Hepatocyte (in vitro differentiated cells): ENCODE results near the gene SLC37A1. TPM values are rescaled to one million over a fixed set of nuclear protein-coding genes. Genes with fewer than 3 reads are reported as not detected.

Experiments
- DNase-seq: peaks from one replicate; pipeline ENCODE4 v3.0.0-alpha.2; 2016; ENCODE audit warnings: low spot score
- H2AFZ ChIP-seq: fragments of 200-600 bp; sonication (generic); 2 replicates; pipeline ENCODE4 v1.6.0; 2016; ENCODE audit warnings: antibody characterized with exemption, mild to moderate bottlenecking
- H3K27ac ChIP-seq: fragments of 200-600 bp; sonication (generic); 2 replicates; pipeline ENCODE4 v1.5.1; 2016; ENCODE audit warnings: mild to moderate bottlenecking
- H3K27me3 ChIP-seq: fragments of 200-600 bp; sonication (generic); 2 replicates; pipeline ENCODE4 v1.6.1; 2016
- H3K36me3 ChIP-seq: fragments of 200-600 bp; sonication (generic); replicated peaks from 2 replicates; pipeline ENCODE4 v1.5.1; 2016; ENCODE audit warnings: low read depth; ENCODE audit not compliant: insufficient read depth
- H3K4me1 ChIP-seq: fragments of 200-600 bp; sonication (generic); 2 replicates; pipeline ENCODE4 v1.5.1; 2016; ENCODE audit warnings: mild to moderate bottlenecking, moderate library complexity; ENCODE audit not compliant: insufficient read depth
- H3K4me2 ChIP-seq: fragments of 200-600 bp; sonication (generic); 2 replicates; pipeline ENCODE4 v1.6.0; 2016
- H3K4me3 ChIP-seq: fragments of 200-600 bp; sonication (generic); 2 replicates; pipeline ENCODE4 v1.5.1; 2016; ENCODE audit warnings: mild to moderate bottlenecking
- H3K79me2 ChIP-seq: fragments of 200-600 bp; sonication (generic); 2 replicates; pipeline ENCODE4 v1.6.0; 2017; ENCODE audit warnings: mild to moderate bottlenecking
- H3K9me2 ChIP-seq: fragments of 200-600 bp; sonication (generic); replicated peaks from 2 replicates; pipeline ENCODE4 v1.6.0; 2017; ENCODE audit warnings: mild to moderate bottlenecking; ENCODE audit not compliant: insufficient read depth
- H3K9me3 ChIP-seq: fragments of 200-600 bp; sonication (generic); 2 replicates; pipeline ENCODE4 v1.5.1; 2016; ENCODE audit warnings: low read depth, mild to moderate bottlenecking
- H4K20me1 ChIP-seq: fragments of 200-600 bp; sonication (generic); 2 replicates; pipeline ENCODE4 v1.6.0; 2016; ENCODE audit warnings: mild to moderate bottlenecking; ENCODE audit not compliant: insufficient read depth, poor library complexity, severe bottlenecking
- EZH2 ChIP-seq: fragments of 200-600 bp; sonication (generic); IDR thresholded peaks from 2 replicates; pipeline ENCODE4 v1.6.1; 2016; ENCODE audit warnings: antibody characterized with exemption, mild to moderate bottlenecking, borderline replicate concordance
- EZH2phosphoT487 ChIP-seq: fragments of 200-600 bp; sonication (generic); IDR thresholded peaks from one replicate; pipeline ENCODE4 v1.6.1; 2018; ENCODE audit warnings: antibody characterized with exemption, mild to moderate bottlenecking, low read depth, moderate library complexity; ENCODE audit not compliant: unreplicated experiment, severe bottlenecking
- WGBS: methylation state at CpG from one replicate; pipeline ENCODE4 v1.1.6; 2016; ENCODE audit warnings: low lambda C conversion rate; ENCODE audit errors: missing lambda C conversion rate; 5-methylcytosine and 5-hydroxymethylcytosine counted together
- polyA plus RNA-seq: library from polyadenylated mRNA; unstranded; fragments of >200 nt; fragmentation: Nextera tagmentation; extraction: Ambion mirVana; gene quantifications from 2 replicates; pipeline ENCODE4 v1.2.1, GENCODE V29; 2016
- total RNA-seq: library from RNA; depleted of rRNA; stranded (reverse); fragments of >200 nt; gene quantifications from 2 replicates; pipeline ENCODE4 v1.2.3, GENCODE V29; 2014
- TF ChIP-seq, protein P1 (sequence below): fragments of 200-600 bp; sonication (generic); IDR thresholded peaks from 2 replicates; pipeline ENCODE4 v1.5.1; 2016; ENCODE audit warnings: antibody characterized with exemption, mild to moderate bottlenecking; ENCODE audit not compliant: poor library complexity

SLC37A1 gene
- total and polyA plus RNA-seq, 2 experiments from 2014 or later: 17.9 to 18.5 TPM

DNA sequence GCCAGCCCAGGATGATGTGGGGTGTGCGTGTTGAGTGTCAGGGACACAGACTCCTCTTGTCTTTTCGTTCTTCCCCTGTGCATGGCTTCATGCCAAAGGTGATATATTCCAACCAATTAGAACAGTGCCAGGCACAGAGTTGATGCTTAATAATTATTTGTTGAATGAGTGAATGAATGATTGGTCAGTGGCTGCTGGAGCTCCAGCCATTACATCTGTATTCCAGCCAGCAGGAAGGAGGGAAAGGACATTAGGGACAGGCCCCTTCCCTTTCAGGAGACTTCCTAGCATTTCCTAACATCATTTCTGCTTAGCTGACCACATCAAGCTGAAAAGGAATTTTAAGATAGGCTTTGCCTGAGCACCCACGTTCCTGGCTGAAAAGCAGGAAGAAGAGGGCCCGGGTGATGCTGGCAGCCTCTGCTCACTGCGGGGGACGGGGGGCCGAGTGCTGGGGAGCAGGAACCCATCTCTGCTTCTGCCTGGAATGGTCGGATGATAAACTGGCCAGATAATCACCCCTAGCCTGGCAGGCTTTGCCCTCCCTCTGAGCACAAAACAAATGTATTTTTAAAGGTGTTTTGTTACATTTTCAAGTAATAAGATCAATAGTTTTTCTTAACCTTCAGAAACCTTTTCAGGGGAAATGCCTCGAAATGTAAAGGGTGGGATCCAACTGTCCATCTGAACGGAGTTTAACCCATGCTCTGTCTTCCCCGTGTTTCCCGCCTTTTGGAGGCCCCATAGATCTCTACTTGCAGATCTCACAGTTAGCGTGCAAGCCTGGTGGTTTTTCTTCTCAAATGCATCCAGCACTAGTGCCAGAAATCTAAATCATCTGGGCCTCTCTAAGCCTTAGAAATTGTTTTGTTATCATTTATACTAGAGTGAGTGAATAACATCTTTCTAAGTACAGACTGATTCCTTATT is 39.0 kb downstream of the SLC37A1 start:
- Histone ChIP-seq H3K36me3 (no peaks in the 10 kb centered on the region), H4K20me1 (no peaks in the 10 kb centered on the region), H3K27ac (no peak overlapping the region), H3K4me3 (no peak overlapping the region), H3K9me2 (no peaks in the 10 kb centered on the region), H2AFZ (no peak overlapping the region), H3K27me3 (no peaks in the 10 kb centered on the region), H3K4me1 (no peaks in the 10 kb centered on the region), H3K4me2 (no peak overlapping the region), H3K79me2 (no peaks in the 10 kb centered on the region), H3K9me3 (no peaks in the 10 kb centered on the region)
- WGBS: 92% methylated on average over 13 of the region's 13 CpGs
- no peak for DNase-seq
- no peak for TF ChIP-seq EZH2phosphoT487
- TF ChIP-seq, protein P1, sequence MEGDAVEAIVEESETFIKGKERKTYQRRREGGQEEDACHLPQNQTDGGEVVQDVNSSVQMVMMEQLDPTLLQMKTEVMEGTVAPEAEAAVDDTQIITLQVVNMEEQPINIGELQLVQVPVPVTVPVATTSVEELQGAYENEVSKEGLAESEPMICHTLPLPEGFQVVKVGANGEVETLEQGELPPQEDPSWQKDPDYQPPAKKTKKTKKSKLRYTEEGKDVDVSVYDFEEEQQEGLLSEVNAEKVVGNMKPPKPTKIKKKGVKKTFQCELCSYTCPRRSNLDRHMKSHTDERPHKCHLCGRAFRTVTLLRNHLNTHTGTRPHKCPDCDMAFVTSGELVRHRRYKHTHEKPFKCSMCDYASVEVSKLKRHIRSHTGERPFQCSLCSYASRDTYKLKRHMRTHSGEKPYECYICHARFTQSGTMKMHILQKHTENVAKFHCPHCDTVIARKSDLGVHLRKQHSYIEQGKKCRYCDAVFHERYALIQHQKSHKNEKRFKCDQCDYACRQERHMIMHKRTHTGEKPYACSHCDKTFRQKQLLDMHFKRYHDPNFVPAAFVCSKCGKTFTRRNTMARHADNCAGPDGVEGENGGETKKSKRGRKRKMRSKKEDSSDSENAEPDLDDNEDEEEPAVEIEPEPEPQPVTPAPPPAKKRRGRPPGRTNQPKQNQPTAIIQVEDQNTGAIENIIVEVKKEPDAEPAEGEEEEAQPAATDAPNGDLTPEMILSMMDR: no peak
- no peak for TF ChIP-seq EZH2

DNA sequence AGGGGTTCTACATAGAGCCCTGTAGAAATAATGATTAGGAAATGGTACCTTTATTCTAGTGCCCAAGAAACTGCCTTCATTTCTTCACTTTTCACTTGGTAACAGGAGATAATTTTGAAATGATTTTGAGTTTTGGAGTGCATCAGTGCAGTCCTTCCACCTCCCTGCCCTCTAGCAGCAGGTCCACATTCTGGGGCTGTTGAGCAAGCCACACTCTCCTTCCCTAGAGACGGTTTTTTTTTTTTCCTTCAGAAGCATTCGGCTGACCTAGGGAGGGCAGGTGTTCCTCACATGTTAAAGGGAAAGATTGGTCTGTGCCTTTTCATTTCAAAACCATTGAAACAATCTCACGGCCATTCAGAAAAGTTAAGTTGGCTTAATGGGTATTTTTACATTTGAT is 39.8 kb downstream of the SLC37A1 start:
- H3K79me2 ChIP-seq: no peaks in the 10 kb centered on the region
- H3K27me3 ChIP-seq: no peaks in the 10 kb centered on the region
- no peaks in the 10 kb centered on the region for H3K36me3 ChIP-seq
- no peak for DNase-seq
- no peak overlapping the region for H3K27ac ChIP-seq
- no peak overlapping the region for H2AFZ ChIP-seq
- H3K4me3 ChIP-seq: no peak overlapping the region
- no peaks in the 10 kb centered on the region for H3K4me1 ChIP-seq
- H3K4me2 ChIP-seq: no peak overlapping the region
- TF ChIP-seq EZH2phosphoT487 (no peak), EZH2 (no peak)
- TF ChIP-seq, protein P1: no peak
- no peaks in the 10 kb centered on the region for H3K9me2 ChIP-seq
- H3K9me3 ChIP-seq: no peaks in the 10 kb centered on the region
- no peaks in the 10 kb centered on the region for H4K20me1 ChIP-seq
- 54% methylated on average over 3 of the region's 3 CpGs for WGBS

DNA sequence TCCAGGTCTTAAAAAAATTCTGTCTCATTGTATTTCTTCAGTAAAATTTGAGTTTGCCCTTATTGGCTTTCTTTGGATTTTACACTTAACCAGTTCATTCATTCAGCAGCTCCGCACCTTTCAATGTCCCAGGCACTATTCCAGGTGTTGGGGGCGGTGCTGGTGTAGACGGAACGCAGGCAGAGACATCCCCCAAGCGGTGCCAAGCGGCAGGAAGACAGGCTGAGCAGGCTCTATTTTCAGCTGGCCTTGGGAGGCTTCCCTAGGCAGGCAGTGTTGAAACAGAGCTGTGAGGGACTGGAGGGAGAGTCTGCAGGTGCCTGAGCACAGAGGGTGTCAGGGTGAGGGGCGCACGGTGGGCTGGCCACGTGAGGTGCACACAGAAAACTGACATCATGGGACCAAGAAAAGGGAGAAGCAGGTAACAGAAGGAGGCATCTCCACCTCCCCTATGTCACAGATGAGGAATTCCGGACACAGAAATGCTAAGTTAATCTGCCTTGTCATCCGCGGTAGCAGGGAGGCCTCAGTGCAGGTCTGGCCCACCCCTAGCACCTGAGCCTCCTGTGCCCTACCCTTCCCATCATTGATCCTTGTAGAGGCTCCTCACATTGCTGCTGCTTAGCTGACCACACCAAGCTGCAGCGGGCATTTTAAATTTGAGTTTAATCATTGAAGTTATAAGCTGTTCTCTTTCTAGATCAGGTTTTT is 40.8 kb downstream of the SLC37A1 start:
- TF ChIP-seq EZH2phosphoT487 (no peak), EZH2 (no peak)
- 91% methylated on average over 13 of the region's 13 CpGs for WGBS
- no peaks in the 10 kb centered on the region for H3K4me1 ChIP-seq
- no peaks in the 10 kb centered on the region for H3K36me3 ChIP-seq
- no peaks in the 10 kb centered on the region for H3K79me2 ChIP-seq
- H3K9me3 ChIP-seq: no peaks in the 10 kb centered on the region
- H3K27me3 ChIP-seq: no peaks in the 10 kb centered on the region
- DNase-seq: no peak
- H3K4me3 ChIP-seq: no peak overlapping the region
- H3K27ac ChIP-seq: no peak overlapping the region
- no peak overlapping the region for H3K4me2 ChIP-seq
- no peak overlapping the region for H2AFZ ChIP-seq
- H3K9me2 ChIP-seq: no peaks in the 10 kb centered on the region
- H4K20me1 ChIP-seq: no peaks in the 10 kb centered on the region
